ENCODE measurements around the gene LATS2.
"Not testable (repeated sequence)": the region's sequence is repeated elsewhere in the genome, so short reads cannot be mapped to it uniquely, and the experiment has no call there.

LATS2 gene

GRCh38 chr13:21075379-21076249 lies 14.2 kb upstream of the LATS2 start:
- in situ Hi-C loops (cut with HindIII; ENCODE audit: low sequenced_read_pairs) = no loop called here

GRCh38 chr13:21075011-21075378 lies 13.6 kb upstream of the LATS2 start:
- in situ Hi-C loops (cut with HindIII; ENCODE audit: low sequenced_read_pairs) = no loop called here

GRCh38 chr13:21074546-21074945 lies 13.2 kb upstream of the LATS2 start:
- in situ Hi-C loops (cut with HindIII; ENCODE audit: low sequenced_read_pairs) = no loop called here

- in situ Hi-C loops (cut with HindIII; ENCODE audit: low sequenced_read_pairs) = no loop called here
Observed at GRCh38 chr13:21071924-21072323, 10.5 kb upstream of the LATS2 start.

GRCh38 chr13:21071015-21071414 lies 9.6 kb upstream of the LATS2 start:
- in situ Hi-C loops (cut with HindIII; ENCODE audit: low sequenced_read_pairs) = no loop called here

- in situ Hi-C loops (cut with HindIII; ENCODE audit: low sequenced_read_pairs) = no loop called here
Observed at GRCh38 chr13:21069561-21070004, 8.2 kb upstream of the LATS2 start.

GRCh38 chr13:21067848-21068247 lies 6.5 kb upstream of the LATS2 start:
- in situ Hi-C loops (cut with HindIII; ENCODE audit: low sequenced_read_pairs) = no loop called here

GRCh38 chr13:21066946-21067345 lies 5.6 kb upstream of the LATS2 start:
- in situ Hi-C loops (cut with HindIII; ENCODE audit: low sequenced_read_pairs) = no loop called here

- in situ Hi-C loops (cut with HindIII; ENCODE audit: low sequenced_read_pairs) = no loop called here
Observed at GRCh38 chr13:21065686-21066085, 4.3 kb upstream of the LATS2 start.

- in situ Hi-C loops (cut with HindIII; ENCODE audit: low sequenced_read_pairs) = no loop called here
Observed at GRCh38 chr13:21063031-21063430, 1.6 kb upstream of the LATS2 start.

GRCh38 chr13:21060338-21061028 lies 903 bp downstream of the LATS2 start:
- in situ Hi-C loops (cut with HindIII; ENCODE audit: low sequenced_read_pairs) = no loop called here

GRCh38 chr13:21059641-21060337 lies 1.6 kb downstream of the LATS2 start:
- in situ Hi-C loops (cut with HindIII; ENCODE audit: low sequenced_read_pairs) = no loop called here

- in situ Hi-C loops (cut with HindIII; ENCODE audit: low sequenced_read_pairs) = no loop called here
Observed at GRCh38 chr13:21058361-21058760, 3.0 kb downstream of the LATS2 start.

- in situ Hi-C loops (cut with HindIII; ENCODE audit: low sequenced_read_pairs) = no loop called here
Observed at GRCh38 chr13:21055511-21056045, 5.8 kb downstream of the LATS2 start.

- in situ Hi-C loops (cut with HindIII; ENCODE audit: low sequenced_read_pairs) = no loop called here
Observed at GRCh38 chr13:21055016-21055415, 6.4 kb downstream of the LATS2 start.

GRCh38 chr13:21054313-21054712 lies 7.1 kb downstream of the LATS2 start:
- in situ Hi-C loops (cut with HindIII; ENCODE audit: low sequenced_read_pairs) = no loop called here

GRCh38 chr13:21053231-21053630 lies 8.2 kb downstream of the LATS2 start:
- in situ Hi-C loops (cut with HindIII; ENCODE audit: low sequenced_read_pairs) = no loop called here

- in situ Hi-C loops (cut with HindIII; ENCODE audit: low sequenced_read_pairs) = no loop called here
Observed at GRCh38 chr13:21051675-21052074, 9.7 kb downstream of the LATS2 start.

GRCh38 chr13:21050288-21051197 lies 10.8 kb downstream of the LATS2 start:
- in situ Hi-C loops (cut with HindIII; ENCODE audit: low sequenced_read_pairs) = no loop called here

GRCh38 chr13:21049731-21050130 lies 11.7 kb downstream of the LATS2 start:
- in situ Hi-C loops (cut with HindIII; ENCODE audit: low sequenced_read_pairs) = not testable (repeated sequence)
